GM10847 (cell line): ENCODE results near the gene RNF223.

Experiments
- POLR2A ChIP-seq: IDR thresholded peaks from 2 replicates; pipeline ENCODE4 v1.6.1; 2011; ENCODE audit not compliant: insufficient read length; ENCODE audit errors: extremely low read depth

Gene RNF223

DNA sequence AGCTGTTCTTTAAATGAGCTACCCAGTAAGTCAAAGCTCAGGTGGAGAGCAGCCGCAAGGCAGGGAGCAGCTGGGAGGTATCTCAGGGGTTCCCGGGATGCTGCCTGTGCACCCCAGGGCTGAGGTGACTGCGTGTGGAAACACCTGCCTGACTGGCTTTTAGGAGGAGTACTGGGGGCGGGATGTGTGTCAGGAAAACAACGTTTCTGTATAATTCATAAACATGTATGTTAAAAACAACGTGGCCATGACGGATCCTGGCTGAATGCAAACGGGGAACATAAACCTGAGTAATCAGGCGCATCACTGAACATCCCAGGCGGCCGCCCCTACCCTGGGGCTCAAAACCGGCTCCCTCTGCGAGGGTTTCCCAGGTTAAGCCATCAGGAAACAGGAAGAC is 40.3 kb upstream of the RNF223 start:
- no peak for TF ChIP-seq POLR2A

DNA sequence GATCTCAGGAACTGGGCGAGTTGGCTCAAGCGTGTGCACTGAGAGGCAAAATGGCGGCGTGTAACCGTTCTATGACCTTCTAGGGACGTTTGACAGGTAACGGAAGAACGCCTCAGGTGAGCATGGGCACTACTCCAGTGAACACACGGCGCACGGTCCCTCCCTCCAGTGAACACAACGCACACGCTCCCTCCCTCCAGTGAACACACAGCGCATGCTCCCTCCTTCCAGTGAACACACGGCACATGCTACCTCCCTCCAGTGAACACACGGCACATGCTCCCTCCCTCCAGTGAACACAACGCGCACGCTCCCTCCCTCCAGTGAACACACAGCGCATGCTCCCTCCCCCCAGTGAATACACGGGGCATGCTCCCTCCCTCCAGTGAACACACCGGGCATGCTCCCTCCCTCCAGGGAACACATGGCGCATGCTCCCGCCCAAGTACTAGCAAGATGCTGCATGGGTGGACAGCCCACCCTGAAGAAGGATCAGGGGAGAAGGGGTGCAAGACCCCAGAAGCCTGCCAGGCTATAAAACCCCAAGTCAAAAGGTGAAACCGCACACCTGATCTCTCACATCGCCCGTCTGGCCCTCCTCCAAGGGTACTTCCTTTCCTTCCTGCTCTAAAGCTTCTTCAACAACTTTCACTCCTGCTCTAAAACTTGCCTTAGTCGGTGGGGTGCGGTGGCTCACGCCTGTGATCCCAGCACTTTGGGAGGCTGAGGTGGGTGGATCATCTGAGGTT is 38.3 kb upstream of the RNF223 start:
- no peak for TF ChIP-seq POLR2A

DNA sequence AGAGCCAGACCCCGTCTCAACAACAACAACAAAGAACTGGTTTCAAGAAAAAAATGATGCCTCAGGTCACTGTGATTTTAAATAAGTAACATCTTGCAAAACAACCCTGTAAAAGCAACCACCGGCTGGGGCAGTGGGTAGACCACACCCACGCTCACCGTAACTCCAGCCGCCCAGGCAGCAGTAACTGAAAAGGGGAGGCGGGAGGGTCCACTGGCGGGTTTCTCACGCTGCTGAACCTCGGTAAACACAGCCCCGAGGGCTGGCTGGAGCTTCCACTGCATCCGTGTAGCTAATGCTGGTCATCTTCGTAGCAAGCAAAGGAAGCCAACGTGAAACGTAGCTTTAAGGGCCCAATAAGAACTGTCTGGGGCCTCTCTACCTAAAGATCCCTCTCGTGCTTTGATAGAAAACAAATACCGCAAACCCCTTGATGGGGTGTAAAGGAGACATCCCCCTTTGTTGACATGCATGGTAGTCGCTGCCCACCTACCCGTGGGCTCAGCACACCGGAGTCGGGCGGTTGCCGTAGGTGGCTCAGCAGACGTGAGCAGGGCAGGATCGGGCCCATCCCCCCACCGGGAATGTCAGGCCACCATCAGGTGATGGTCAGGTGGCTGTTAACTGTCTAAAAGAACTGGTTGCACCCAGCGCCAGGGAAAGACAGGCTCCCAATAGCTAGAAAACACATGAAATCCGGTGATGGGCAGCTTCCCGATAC is 37.6 kb upstream of the RNF223 start:
- no peak for TF ChIP-seq POLR2A

DNA sequence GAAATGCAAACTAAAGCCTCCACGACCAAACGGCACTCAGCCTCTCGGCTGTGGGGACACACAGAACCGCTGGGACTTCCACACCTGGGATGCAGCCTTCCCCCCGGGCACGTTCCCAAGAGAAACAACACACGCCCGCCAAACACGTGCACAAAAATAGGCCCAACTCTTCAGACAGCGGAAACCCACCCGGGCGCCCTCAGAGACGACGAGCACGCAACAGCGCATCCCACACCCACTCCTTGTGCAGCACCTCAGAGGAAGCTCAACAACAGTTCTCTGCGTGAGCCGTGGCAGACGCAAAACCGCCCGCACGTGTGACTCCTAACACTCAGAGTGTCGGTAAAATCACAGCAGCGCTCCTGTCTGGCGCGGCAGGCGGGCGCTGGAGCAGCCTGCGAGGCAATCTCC is 36.5 kb upstream of the RNF223 start:
- TF ChIP-seq POLR2A = no peak

DNA sequence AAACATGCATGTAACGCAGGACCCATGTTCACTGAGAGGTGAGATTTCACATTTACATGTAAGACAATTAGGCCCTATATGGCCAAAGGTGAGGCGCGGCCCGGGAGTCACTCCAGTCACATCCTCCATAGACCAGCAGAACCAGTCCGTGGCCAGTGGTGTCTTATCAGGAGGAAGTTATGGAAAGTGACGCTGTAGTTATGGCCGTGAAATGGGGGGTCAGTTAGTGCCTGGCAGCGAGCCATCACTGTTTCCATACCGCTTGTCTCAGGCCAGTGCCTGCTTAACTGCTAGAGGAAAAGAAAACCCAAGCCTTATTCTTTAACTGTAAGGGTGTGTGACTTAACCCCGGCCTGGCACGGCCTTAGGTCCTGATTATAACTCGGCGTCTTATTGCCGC is 35.6 kb upstream of the RNF223 start:
- no peak for TF ChIP-seq POLR2A

DNA sequence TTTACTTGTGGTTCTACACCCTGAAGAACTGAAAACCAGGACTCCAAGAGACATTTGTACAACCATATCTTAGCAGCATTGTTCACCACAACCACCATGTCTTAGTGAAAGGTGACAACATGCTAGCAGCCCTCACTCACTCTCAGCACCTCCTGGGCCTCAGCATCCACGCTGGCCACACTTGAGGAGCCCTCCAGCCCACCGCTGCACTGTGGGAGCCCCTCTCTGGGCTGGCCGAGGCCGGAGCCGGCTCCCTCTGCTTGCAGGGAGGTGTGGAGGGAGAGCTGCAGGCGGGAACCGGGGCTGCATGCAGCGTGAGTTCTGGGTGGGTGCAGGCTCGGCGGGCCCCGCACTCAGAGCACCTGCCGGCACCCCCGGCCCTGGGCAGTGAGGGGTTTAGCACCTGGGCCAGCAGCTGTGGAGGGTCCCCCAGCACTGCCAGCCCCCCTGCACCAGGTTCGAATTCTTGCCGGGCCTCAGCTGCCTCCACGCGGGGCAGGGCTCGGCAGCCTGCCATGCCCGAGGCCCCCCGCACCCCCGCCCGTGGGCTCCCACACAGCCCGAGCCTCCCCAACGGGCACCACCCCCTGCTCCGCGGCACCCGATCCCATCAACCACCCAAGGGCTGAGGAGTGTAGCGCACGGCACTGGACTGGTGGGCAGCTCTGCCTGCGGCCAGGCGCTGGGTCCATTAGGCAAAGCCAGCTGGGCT is 32.6 kb upstream of the RNF223 start:
- TF ChIP-seq POLR2A = no peak

DNA sequence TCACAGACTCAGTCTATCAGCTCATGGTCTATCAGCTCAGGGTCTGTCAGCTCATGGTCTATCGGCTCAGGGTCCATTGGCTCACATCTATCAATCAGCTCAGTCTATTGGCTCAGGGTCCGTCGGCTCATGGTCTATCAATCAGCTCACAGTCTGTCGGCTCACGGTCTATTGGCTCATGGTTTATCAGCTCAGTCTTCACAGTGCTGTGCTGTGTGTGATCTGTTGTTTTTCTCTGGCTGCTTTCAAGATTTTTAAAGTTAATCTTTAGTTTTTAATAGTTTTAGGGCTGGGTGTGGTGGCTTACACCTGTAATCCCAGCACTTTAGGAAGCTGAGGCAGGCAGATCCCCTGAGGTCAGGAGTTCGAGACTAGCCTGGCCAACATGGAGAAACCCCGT is 27.4 kb upstream of the RNF223 start:
- no peak for TF ChIP-seq POLR2A

DNA sequence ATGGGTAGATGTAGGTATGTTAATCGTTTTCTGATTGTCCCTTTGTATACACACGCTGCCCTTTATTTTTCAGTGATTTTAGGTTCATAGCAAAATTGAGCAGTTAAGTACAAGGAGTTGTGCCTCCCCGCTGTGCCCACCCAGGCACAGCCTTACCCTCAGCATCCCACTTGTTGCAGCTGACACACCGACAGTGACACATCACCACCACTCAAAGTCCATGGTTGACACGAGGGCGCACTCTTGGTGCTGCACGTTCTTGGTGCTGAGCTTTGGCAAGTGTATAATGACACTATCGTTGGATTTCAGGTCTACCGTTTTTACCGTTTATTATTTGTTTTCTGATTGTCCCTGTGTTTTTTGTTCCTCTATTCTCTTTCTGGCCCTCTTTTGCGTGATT is 26.2 kb upstream of the RNF223 start:
- no peak for TF ChIP-seq POLR2A

DNA sequence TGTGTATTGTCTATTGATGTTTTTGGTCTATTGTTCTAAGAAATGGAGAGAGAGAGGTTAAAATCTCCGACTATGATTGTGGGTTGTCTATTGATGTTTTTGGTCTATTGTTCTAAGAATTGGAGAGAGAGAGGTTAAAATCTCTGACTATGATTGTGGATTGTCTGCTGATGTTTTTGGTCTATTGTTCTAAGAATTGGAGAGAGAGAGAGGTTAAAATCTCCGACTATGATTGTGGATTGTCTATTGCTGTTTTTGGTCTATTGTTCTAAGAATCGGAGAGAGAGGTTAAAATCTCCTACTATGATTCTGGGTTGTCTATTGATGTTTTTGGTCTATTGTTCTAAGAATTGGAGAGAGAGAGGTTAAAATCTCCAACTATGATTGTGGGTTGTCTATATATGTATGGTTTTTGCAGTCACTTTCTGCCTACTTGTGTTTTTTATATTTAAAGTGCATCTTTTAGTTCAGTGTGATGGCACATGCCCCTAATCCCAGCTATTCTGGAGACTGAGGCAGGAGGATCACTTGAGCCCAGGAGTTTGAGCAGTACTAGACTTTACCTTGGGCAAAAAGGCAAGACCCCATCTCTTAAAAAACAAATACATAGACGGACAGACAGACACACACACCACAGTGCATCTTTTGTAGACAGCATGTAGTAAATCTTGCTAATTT is 25.5 kb upstream of the RNF223 start:
- no peak for TF ChIP-seq POLR2A

DNA sequence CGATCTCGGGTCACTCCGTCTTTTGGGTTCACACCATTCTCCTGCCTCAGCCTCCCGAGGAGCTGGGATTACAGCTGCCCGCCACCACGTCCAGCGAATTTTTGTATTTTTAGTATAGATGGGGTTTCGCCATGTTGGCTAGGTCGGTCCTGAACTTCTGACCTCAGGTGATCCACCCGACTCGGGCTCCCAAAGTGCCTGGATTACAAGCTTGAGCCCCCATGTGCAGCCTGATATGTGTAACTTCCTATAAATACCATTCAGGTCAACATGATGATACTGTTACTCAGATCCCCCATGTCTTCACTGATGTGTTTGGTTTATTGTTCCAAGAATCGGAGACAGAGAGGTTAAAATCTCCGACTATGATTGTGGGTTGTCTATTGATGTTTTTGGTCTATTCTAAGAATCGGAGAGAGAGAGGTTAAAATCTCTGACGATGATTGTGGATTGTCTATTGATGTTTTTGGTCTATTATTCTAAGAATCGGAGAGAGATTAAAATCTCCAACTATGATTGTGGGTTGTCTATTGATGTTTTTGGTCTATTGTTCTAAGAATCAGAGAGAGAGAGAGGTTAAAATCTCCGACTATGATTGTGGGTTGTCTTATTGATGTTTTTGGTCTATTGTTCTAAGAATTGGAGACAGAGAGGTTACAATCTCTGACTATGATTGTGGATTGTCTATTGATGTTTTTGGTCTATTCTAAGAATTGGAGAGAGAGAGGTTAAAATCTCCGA is 24.7 kb upstream of the RNF223 start:
- TF ChIP-seq POLR2A = no peak

DNA sequence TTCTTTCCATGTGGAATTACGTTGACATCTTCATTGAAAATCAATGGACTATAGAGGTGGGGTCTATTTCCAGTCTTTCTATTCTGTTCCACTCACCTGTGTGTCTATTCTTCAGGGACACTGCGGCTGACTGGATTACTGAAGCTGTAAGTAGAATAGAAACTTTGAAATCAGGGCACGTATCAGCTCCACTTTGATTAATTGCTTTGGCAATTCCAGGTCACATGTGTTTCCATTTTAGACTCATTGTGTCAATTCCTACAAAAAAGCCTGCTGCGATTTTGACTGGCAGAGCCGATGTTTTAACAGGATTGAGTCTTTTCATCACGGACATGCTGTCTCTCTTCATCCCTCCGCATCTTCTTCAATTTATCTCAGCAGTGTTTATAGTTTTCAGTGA is 20.9 kb upstream of the RNF223 start:
- TF ChIP-seq POLR2A = no peak

DNA sequence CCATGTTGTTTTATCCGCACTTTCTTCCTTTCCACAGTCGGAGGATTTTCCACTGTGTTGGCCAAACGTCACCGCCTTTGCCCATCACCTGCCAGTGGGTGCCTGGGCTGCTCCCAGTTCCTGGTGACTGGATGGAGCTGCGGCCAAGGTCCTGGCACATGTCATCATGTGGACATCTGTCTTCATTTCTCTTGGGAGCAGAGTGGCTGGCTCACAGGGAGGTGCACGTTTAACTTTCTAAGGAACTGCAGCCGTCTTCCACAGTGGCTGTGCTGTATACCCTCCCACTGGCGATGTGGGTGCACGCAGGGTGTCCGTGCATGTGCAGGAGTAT is 19.5 kb upstream of the RNF223 start:
- no peak for TF ChIP-seq POLR2A

DNA sequence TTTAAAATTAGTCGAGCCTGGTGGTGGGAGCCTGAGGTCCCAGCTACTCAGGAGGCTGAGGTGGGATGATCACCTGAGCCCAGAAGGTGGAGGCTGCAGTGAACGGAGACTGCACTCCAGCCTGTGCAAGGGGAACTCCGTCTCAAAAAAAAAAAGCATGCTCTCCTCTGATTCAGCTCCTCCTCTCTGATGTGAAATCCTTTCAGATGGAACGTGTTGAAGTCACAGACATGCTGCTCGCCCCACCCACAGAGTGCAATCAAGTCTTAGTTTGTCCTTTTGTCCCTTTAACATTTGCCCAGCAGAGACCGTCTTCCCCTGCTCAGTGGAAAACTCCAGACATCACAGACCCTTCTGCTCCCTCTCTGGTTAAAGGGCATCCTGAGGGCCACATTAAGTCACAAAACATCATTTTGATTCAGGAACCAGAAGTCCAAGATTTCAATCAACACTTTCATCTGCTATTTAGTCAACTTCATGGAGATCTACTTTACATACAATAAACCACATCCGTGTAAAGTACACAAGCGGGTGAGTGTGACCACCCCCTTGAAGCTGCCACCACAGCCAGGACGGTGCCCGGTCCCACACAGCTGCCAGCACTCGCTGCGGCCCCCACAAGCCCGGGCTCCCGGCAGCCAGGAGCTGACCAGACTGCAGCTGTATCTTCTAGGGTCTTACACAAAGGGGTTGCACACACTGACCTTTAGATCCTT is 18.9 kb upstream of the RNF223 start:
- TF ChIP-seq POLR2A = no peak

DNA sequence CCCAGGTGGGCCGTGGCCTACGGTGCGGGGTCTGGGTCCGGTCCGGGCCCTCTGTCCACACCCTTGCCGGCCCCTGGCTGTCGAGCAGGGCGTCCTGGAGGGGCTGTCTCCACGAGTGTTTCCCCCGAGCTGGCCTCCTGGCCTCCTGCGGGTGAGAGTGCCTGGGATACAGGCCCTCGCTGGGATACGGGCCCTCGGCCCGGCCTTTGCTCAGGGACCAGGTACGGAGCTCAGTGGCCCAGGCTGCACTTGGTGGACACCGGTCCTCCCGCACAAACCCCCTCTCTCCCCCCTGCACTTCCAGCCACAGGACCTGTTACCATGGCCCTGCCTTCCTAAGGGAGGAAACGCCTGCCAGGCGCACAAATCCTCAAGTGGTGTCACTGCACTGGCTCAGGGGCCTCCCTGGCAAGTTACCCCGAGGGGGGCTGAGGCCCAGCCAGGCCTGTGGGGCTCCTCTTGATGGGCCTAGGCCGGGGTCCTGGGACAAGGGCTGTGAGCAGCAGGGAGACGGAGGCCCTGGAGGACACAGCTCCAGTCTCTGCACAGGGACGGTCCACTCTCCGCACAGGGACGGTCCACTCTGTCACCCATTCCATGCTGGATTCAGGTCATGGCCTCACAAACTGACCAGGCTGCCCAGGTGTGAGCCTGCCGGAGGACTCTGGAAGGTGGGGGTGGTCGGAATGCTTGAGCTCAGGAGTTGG is 18.2 kb upstream of the RNF223 start:
- no peak for TF ChIP-seq POLR2A
